Stimulated activated CD8-positive, alpha-beta memory T cell treated with anti-CD3 and anti-CD28 coated beads, Interleukin-15, amount 100 ng/mL, for 1 hour (primary cell): Measurements from ENCODE around the gene GMPPB.

Experiments
- DNase-seq: peaks from one replicate; pipeline ENCODE4 v3.0.0-alpha.2; 2020; ENCODE audit warnings: low read depth

GMPPB gene

DNA sequence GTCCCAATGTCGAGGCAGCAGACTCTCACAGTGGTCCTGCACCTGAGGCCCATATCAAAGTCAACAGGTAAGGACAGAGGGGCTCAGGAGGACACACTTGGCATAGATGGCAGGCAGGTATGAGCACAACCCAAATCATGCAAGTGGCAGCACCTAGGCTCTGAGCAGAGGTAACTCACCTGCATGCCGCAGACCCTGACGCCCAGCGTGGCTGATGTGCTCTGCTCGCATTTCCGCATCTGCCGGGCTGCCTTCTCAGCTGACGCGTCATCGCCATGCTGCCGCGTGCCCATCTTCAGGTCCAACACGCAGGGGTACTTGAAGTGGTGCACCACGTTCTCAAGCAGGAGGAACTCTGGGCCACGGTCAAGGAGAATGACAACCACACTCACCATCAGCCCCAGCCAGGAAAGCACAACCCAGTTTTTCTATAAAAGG lies 4.2 kb upstream of the GMPPB start:
- DNase-seq: no peak

DNA sequence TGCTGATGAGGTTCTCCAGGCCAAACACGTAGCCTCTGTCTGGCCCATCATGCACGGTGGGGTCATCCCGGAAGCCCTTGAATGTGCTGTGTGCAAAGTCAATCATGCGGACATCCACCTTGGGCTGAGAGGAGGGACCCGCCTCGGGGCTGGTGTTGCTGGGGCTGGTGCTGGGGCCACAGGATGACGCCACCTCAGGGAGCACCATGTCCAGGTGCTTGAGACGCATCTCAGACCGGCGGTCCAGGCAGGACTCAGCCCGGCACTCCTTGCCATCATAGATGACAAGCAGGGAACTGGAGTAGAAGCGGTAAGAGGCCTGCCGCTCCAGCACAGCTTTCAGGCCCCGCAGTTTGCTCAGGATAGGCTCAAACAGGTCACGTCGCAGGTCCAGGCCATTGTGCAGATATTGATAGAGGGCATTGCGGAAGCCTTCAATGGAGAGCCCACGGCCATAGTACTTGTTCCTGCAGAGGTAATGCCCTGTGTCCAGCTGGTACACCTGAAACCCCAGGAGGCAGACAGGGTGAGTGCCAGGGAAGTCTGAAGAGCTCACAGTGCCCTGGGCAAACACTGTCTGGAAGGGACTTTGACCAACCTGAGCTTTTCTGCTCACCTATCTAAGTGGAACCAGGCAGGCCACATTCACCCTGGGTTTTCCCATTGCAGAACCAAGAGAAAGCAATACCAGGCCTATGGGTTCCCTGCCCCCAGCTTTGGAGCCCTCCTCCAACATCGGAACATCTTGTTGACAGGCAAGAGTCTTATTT lies 3.6 kb upstream of the GMPPB start:
- no peak for DNase-seq

DNA sequence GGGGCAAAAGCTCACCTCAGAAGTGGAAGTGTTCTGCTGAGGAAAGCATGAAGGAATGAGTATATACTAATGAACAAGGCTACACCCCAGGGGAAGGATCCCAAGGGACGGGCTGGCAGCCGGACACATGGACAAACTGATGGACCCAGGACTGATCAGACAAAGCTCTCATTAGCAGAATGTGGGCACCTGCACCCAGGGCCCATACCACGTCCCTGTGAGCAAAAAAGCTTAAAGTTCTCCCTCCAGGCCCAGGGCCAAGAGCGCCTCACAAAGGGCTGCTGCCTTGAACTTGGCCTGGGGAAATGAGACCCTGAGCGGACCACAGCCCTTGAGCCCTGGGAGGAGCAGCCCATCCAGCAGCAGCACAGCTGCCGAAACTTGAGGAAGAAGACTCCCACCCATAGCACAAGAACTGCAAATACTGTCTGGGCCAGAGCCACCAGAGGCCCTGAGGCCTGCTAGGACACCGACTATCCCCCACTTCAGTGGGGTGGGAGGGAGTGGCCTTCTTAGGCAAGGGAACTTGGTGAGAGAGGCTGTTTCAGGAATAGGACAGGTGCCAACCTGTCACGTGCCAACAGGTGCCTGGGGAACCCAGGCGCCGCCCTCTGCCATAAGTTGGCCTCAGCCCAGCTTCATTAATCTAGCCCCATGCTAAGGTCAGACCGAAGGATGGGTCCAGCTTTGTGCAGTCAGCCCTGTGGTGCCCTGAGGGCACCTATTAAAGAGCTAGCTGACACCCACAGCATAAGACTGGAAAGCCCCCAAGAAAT lies 2.3 kb upstream of the GMPPB start:
- DNase-seq: no peak

DNA sequence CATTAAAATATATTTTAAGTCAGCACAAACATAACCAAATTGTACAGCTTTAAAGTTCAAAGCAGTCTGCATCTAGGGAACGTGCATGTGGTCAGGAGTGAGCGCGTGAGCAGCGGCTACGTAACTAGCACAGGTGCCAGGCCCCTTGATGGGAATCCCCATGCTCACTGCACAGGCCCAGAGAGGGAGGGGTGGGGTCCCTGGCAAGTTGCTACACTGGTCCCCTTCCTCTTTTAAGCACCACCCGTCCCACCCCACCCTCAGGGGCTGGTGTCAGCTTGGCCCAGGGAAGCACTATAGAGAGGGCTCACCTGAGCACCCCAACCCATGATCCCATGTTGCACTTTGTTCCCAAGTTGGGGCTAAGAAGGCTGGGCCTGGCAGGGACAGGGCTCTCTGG lies 835 bp upstream of the GMPPB start:
- no peak for DNase-seq

DNA sequence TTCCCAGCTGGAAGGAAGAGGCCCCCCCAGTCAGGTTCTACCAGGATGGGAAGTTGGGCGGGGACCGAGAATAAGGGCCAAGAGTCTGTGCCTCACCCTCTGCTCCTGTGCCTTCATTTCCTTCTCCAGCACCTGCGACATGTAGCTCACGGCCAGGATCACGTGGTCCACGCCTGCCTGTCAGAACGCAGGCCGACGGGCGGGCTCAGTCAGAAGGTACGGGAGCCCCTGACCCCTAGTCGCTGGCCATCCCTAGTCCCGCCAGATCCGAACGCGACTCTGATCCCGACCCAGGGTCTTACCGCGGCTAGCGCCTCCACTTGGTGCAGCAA lies 489 bp downstream of the GMPPB start:
- DNase-seq: no peak

DNA sequence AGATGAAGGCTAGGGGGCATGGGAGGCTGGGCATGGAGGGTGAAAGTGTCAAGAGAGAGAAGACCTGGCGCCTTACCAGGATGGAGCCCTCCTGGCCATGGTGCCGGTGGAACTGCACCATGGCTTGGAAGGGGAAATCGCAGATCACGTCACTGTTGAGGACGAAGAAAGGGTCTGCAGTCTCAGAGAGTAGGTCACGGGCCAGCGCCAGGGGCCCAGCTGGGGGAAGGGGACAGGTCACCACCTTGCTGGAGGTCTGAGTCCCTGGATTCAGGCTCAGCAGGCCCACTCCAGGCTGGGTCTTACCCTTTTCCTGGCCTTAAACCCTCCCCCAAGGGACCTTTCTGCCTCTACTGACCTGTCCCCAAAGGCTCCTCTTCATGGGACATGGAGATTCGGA lies 855 bp downstream of the GMPPB start:
- no peak for DNase-seq

DNA sequence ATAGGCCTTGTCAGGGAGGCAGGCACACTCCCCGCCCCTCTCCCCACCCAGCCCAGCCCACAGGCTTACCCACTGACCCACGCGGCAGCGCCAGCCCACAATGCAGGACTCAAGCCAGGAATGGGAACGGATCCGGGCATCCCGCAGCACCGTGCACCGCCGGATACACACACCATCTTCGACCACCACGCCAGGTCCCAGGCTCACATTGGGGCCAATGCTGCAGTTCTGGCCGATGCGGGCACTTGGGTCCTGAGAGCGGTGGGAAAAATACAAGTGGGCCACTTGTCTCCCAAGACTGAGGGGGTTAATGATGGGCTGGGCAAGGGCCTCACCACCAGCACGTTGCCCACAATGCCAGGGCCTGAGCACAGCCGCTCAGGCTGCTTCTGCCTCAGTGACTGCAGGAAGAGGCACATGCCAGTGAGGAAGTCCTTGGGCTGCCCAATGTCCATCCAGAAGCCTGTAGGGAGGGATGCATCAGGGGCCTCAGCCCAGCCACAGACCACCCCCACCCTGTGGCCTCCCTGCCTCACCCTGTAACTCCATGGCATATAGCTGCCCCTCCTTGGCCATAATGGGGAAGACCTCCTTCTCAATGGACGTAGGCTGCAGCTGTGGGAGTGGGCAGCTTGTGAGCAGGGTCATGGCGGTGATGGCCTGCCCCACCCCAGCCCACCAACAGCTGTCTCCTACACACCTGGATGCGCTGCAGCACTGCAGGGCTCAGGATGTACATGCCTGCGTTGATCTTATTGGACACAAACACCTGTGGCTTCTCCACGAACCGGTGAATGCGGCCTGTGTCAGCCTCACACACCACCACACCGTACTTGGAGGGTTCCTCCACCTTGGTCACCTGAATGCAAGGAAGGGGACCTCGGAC lies 1.6 kb downstream of the GMPPB start:
- DNase-seq: no peak

DNA sequence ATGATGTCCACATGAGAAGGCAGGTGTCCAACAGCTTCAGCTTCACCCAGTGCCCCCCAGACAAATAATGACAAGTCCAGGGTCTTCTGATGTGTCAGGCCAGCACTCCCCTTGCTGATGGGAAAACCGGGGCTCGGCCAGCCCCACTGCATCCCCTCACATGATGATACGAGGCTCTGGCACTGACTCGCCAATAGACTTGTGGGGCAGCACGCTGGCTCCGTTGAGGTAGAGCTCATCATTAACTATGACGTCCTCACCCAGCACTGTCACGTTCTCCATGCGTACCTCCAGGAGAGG lies 2.2 kb downstream of the GMPPB start:
- no peak for DNase-seq

DNA sequence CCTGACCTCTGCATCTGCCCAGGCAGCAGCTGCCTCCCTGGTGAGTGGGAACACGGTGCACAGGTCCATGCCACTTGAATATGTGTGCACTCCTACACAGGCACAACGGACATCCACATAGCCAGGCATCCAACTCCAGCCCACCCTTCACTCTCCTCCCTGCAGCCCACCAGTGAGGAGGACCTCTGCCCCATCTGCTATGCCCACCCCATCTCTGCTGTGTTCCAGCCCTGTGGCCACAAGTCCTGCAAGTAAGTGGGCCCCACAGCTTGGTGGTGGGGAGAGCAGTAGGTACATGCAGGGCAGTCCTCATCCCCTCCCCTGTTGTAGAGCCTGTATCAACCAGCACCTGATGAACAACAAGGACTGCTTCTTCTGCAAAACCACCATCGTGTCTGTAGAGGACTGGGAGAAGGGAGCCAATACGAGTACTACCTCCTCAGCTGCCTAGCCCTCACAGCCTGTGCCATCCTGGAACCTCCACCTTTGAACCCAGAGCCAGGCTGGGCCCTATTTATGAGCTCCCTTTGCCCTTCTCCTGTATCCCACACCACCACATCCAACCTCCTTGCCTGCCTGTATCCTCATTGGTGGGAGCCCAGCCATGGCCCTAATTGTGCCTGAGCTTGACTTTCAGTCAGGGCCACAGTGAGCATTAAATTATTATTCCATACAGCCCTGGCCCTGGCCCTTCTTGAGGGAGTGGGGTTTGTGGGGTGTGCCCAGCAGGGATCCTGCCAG lies 2.7 kb downstream of the GMPPB start:
- DNase-seq: no peak

DNA sequence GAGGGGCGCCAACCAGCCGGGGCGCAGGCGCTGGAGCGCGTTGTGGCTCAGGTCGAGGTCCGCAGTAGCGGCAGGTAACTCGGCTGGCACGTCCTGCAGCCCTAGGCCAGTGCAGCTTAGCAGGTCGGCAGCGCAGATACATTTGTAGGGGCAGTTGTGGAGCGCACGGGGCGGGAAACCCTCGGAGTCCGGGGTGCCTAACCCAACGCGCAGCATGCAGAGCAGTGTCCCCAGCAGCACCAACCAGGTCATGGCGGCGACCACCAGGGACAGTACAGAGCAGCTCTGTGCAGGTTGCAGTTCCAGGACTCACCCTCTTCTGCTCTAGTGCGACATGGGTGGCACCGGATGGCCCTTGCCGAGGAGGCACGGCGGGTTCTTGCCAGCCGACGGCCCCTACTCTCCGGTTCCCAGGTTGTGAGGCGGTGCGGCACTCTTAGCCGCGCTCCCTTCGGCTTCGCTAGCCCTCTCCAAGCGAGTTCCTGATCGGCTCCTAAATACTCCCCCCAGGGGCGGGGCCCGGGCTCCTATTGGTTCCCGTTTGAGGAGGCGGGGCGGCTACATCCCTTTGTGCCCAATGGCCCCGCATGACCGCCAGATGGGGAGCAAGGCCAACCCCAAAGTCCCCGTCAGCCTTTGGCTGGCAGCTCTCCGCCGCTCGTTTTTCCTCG lies 4.4 kb downstream of the GMPPB start, which contains the start of gene AMIGO3:
AMIGO3 (minus strand) TSS at position 471 of the 671 bp plus-strand sequence; CDS start at position 252, 219 bp downstream.
- peak; percentile 85 for DNase-seq

DNA sequence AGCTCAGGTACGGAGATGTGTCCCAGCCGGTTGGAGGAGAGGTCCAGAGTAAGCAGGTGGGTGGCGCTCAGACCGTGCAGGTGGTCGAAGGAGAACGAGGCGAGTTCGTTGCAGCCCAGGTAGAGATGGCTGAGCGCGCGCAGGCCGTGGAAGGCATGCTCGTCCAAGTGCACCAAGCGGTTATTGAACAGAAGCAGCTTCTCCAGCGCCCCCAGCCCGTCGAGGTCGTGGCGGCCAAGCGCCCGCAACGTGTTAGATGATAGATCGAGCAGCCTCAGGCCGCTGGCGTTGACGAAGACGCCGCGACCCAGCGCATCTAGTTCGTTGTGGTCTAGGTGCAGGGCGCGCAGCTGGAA lies 4.9 kb downstream of the GMPPB start:
- no peak for DNase-seq

DNA sequence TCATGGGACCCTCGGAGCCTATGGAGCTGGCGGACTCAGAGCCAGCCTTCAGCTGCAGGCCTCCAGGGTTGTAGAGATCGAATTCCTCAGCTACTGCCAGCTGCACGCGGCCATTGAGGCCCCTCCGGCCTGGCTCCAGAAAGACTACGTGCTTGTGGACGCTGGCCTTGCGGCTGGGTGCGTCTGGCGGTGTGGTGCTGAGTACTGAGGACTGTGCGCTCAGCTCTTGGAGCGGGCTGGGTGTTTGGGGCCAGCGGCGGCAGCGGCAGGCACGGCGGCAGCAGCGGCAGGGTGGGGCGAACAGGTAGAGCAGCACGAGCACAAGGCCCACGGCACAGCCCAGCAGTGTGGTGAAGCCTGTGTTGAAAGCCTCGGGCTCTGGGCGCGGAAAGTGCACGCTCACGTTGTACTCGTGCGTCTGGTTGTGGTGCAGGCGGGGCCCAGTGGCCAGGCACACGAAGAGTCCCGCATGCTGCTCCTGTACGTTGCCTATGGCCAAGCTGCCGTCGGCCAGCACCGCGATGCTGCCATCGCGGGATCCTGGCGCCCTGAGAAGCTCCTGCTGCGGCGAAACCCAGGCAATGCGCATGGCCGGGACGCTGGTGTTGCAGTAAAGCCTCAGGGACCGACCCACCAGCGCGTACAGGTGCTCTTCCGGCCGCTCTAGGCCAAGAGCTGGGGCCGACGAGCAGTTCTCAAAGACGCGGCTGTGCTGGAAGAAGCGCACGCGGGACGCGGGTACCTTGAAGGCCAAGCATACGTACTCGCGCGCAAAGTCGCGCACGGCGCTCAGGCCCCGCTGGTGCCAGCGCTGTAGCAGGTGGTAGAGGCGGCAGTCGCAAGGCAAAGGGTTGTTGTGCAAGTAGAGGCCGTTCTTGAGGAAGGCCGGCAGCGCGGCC lies 5.5 kb downstream of the GMPPB start:
- DNase-seq: no peak

DNA sequence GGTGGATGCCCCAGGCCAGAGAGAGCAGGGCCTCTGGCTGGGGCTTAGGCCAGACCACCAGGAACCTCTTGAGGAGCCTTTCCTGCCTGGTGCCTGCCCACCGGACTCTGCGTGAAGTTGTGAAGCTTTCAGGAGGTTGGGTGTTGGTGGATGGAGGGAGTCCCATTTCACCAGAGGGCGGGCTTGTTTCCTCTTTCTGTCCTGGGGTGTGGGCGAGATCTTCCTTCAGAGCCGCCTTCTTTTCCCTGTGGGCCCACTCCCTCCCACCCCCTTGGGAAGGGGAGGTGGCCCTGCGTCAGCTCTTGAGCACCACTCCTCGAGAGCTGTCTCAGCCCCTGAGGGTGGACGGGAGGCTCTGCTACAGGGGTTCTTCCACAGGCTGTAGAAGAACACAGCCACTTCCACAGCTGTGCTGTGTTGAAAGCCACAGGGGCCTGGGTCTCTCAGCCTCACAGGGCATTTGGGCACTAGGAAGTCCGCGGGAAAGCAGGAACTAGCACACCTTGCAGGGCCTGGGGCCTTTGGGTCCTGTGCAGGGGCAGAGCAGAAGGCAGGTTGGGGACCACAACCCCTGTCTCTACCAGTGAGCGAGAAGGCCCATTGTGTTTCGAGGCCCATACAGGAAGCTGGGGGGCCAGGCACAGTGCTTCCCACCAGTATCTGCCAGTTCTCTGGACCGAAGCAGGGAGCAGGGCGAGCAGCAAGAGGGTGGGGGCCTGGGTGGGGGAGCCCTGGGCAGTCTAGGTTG lies 6.4 kb downstream of the GMPPB start:
- DNase-seq: no peak

DNA sequence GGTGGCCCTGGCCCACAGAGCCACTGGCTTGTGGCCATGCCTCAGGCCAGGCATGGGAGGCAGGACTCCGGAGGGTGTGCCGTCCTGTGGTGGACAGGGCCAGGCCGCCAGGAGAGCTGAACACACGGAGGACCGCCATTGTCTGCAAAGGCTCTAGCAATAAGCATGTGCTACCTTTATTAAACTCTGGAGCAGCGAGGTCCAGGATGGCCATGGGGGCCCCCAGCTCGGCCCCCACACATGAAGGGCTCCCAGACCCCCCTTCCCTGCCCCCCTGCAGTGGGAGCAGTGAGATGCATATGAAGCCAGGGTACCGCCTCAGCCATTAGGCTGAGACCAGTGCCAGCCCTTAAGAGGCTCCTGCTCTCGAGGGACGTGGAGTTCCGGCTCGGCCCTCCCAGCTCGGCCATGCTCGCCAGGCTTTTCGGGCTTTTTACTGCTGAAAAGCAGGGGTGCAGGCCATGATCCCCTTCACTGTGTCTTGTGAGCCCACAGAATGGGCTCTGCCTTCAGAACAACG lies 7.0 kb downstream of the GMPPB start:
- no peak for DNase-seq

DNA sequence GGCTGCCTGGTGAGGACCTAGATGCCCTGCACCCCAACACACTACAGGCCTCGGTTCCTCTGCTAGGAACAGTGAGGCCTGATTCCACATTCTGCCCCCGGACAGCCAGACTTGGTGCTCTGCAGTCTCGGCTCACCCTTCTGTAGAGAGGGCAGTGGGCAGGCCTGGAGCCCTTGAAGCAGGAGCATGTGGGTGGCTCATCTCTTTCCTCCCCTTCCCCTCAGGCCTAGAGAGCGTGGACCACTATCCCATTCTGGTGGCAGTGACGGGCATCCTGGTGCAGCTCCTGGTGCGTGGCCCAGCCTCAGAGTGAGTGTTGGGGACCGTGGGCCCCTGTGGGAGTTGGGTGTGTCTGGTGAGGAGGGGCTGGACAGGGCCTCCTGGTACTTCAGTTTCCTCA lies 7.6 kb downstream of the GMPPB start:
- no peak for DNase-seq

DNA sequence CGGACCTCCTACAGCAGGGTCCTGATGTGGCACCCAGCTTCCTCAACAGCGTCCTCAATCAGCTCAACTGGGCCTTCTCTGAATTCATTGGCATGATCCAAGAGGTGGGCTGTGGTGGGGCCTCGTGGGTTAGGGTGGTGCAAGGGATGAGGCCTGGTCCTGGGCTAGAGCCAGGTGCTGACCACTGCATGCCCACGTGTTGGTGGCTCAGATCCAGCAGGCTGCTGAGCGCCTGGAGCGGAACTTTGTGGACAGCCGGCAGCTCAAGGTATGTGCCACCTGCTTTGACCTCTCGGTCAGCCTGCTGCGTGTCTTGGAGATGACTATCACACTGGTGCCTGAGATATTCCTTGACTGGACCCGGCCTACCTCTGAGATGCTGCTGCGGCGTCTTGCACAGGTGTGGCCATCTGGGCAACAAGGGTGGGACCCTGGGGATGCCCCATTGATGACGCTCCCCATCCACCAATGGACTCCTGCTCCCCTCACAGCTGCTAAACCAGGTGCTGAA lies 8.1 kb downstream of the GMPPB start:
- DNase-seq: no peak

DNA sequence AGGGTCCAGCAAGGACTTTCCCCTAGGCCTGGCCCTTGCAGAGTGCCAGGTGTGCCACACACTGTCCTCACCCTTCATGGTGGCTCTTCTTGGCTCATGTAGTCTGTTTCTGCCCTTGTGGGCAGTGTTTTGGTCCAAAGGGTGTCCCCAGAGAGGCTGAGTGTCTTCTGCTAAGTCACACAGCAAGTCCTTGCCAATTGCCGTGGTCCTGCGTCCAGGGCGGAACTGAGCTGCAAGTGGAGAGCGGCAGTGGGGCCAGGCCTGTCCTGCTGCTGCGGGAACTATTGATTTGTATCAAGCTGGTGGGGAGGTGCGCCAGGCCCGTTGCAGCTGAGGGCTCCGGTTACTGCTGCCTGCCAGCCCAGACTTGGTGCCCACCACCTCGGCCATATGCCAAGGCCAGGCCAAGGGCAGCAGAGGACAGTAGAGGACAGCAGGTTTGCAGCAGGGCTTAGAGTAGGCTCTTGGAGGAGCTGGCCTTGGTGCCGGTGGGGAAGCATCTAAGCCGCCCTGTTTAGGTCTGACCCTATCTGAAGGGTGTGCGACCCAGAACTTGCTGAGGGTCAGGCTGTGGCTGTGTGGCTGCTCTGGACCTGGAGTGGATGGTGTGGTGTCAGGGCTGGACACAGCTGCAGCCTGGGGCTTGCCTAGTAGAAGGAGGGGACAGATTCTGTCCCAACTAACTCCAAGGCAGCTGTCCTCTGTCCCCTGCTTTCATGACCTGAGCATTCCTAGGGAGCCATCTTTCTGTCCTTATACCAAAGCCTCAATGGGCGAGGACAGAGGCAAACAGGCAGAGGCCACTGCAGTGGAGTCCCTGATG lies 8.8 kb downstream of the GMPPB start:
- no peak for DNase-seq

DNA sequence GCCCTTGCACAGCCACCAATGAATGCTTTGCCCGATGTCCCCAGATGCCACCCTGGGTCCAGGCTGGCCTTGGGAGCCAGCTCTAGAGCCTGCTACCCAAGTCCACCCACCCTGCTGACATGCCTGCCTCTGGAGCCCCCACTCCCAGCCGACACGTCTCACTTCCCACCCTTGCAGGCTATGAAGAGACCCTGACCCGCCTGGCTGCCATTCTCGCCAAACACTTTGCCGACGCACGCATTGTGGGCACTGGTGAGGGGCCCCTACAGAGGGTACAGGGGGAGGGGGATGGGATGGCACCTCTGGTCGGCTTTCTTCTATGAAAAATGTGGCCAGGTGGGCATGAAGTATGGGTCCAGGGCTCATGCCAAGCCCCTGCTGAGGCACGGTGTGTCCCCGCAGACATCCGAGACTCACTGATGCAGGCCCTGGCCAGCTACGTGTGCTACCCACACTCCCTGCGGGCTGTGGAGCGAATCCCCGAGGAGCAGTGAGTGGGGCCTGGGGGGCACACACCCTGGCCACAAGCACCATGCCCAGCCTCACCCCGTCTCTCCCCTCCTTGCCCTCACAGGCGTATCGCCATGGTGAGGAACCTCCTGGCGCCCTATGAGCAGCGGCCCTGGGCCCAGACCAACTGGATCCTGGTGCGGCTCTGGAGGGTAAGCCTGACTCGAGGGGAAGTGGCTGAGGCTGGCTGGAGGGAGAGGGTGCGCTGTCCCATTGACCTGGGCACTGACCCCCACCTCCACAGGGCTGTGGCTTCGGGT lies 10.2 kb downstream of the GMPPB start:
- no peak for DNase-seq
